Measurements from ENCODE around the gene SCD5. TPM values are rescaled to one million over a fixed set of nuclear protein-coding genes. Genes with fewer than 3 reads are reported as not detected.

The SCD5 gene
- total and polyA plus RNA-seq, 2 of the 4 experiments (the other 2 are of a cell fraction), result 12.4 to 13.5 TPM

DNA sequence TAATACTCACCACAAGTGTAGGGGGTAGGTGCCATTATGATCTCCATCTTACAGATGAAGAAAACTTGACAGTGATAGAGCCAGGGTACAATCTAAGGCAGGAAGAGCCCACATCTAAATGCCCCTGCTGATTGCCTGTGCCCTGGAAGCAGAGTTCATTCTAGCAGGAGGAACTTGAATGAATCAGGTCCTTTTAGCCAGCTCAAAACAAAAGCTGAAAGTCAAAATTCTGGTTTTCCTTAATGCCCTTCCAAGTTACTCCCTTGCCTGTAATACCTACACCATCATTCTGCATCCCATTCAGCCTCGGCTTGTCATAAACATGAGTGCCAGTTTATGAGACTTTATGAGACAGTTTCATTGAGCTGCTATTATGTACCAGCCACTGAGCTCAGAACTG, 89.6 kb downstream of the SCD5 start:
- no TSS peak for BruUV-seq (replicated peaks)
- no CpG with 5 or more reads among the region's 1 CpG for WGBS, 2 experiments (ENCODE audit: extremely low coverage in 2 of 2, insufficient read length in 1 of 2)
- Histone ChIP-seq H3K4me1 (ENCODE audit: control insufficient read depth, insufficient read depth, low read length) (0 out of 2 replicates have a peak, but pooled peaks cover 5% of the 10 kb centered on the region), H3K4ac (ENCODE audit: low read depth, low read length) (no peak overlapping the region), H2BK15ac (ENCODE audit: low read depth, low read length) (no peak overlapping the region), H4K8ac (ENCODE audit: low read depth in 2 of 2, low read length in 2 of 2) (no peak overlapping the region), H3K4me2 (ENCODE audit: low read depth, low read length) (no peak overlapping the region), H2BK120ac (ENCODE audit: low read depth, low read length) (no peak overlapping the region), H4K5ac (ENCODE audit: low read depth, low read length) (no peak overlapping the region), H3K27me3 (ENCODE audit: control insufficient read depth, insufficient read depth, low read length) (no peaks in the 10 kb centered on the region), H2AFZ (replicated peaks; ENCODE audit: low read length, poor library complexity) (no peak overlapping the region), H3K4me3 (ENCODE audit: insufficient read depth, low read depth, low read length) (no peak overlapping the region), H2BK20ac (ENCODE audit: low read depth, low read length) (no peak overlapping the region), H3K27ac (ENCODE audit: insufficient read depth, low read length) (no peak overlapping the region), H2AK9ac (replicated peaks; ENCODE audit: low read depth, low read length, poor library complexity) (no peak overlapping the region), H2AK5ac (ENCODE audit: low read depth, low read length) (no peak overlapping the region), H2BK5ac (ENCODE audit: low read depth, low read length, poor library complexity, severe bottlenecking) (no peak overlapping the region), H3K18ac (ENCODE audit: low read depth, low read length) (no peak overlapping the region), H3K79me1 (ENCODE audit: low read depth in 1 of 2, low read length in 2 of 2) (peaks cover 8 to 13% of the 10 kb centered on the region in 2 experiments; a peak in 2 of 4 replicates), H4K20me1 (ENCODE audit: insufficient read depth, low read length) (peaks cover 4% of the 10 kb centered on the region; the same call in 1 of the 2 replicates), H3K9me3 (ENCODE audit: control insufficient read depth, insufficient read depth, low read length) (no peaks in the 10 kb centered on the region), H4K91ac (ENCODE audit: insufficient read depth, low read depth, low read length) (no peak overlapping the region), H3K56ac (ENCODE audit: extremely low read depth, insufficient read depth, low read length) (no peak overlapping the region), H3K23ac (ENCODE audit: low read depth, low read length) (no peak overlapping the region), H3K9me1 (ENCODE audit: insufficient read depth, low read length) (no peaks in the 10 kb centered on the region; the same call in 1 of the 2 replicates), H3K9ac (ENCODE audit: low read depth, low read length) (no peak overlapping the region), H3K36me3 (ENCODE audit: control insufficient read depth, insufficient read depth, low read length) (0 out of 2 replicates have a peak, but pooled peaks cover 1% of the 10 kb centered on the region), H3K14ac (replicated peaks; ENCODE audit: low read depth, low read length) (no peak overlapping the region)
- CTCF ChIA-PET, result no interaction called here
- TF ChIP-seq POLR2A (IDR thresholded peaks at IDR 0.05; ENCODE audit: low read depth, low read length), result no peak
- no peak for TF ChIP-seq SMC3 (IDR thresholded peaks at IDR 0.05; ENCODE audit: low read depth, low read length)
- TF ChIP-seq, protein P1, sequence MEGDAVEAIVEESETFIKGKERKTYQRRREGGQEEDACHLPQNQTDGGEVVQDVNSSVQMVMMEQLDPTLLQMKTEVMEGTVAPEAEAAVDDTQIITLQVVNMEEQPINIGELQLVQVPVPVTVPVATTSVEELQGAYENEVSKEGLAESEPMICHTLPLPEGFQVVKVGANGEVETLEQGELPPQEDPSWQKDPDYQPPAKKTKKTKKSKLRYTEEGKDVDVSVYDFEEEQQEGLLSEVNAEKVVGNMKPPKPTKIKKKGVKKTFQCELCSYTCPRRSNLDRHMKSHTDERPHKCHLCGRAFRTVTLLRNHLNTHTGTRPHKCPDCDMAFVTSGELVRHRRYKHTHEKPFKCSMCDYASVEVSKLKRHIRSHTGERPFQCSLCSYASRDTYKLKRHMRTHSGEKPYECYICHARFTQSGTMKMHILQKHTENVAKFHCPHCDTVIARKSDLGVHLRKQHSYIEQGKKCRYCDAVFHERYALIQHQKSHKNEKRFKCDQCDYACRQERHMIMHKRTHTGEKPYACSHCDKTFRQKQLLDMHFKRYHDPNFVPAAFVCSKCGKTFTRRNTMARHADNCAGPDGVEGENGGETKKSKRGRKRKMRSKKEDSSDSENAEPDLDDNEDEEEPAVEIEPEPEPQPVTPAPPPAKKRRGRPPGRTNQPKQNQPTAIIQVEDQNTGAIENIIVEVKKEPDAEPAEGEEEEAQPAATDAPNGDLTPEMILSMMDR (conservative IDR thresholded peaks at IDR 0.05; ENCODE audit: low read depth, low read length), result no peak
- no peak for TF ChIP-seq CEBPB (IDR thresholded peaks at IDR 0.05; ENCODE audit: low read depth, low read length)
- TF ChIP-seq BHLHE40 (IDR thresholded peaks at IDR 0.05; ENCODE audit: low read depth, low read length), result no peak
- TF ChIP-seq, protein P2, sequence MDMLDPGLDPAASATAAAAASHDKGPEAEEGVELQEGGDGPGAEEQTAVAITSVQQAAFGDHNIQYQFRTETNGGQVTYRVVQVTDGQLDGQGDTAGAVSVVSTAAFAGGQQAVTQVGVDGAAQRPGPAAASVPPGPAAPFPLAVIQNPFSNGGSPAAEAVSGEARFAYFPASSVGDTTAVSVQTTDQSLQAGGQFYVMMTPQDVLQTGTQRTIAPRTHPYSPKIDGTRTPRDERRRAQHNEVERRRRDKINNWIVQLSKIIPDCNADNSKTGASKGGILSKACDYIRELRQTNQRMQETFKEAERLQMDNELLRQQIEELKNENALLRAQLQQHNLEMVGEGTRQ (IDR thresholded peaks at IDR 0.05; ENCODE audit: low read depth, low read length), result no peak
- no peak for TF ChIP-seq FOS (IDR thresholded peaks at IDR 0.05; ENCODE audit: low read depth, low read length)
- TF ChIP-seq CHD1 (IDR thresholded peaks at IDR 0.05; ENCODE audit: low read depth, low read length), result no peak
- TF ChIP-seq MAZ (IDR thresholded peaks at IDR 0.05; ENCODE audit: borderline replicate concordance, low read depth, low read length), result no peak
- no peak for TF ChIP-seq ELK1 (IDR thresholded peaks at IDR 0.05; ENCODE audit: borderline replicate concordance, low read depth, low read length)
- no peak for TF ChIP-seq RCOR1 (IDR thresholded peaks at IDR 0.05; ENCODE audit: insufficient replicate concordance, low read length)
- no peak for DNase-seq
- intact Hi-C loops (cut with micrococcal nuclease), result no loop called here
- in situ Hi-C loops (cut with MboI; ENCODE audit: low sequenced_read_pairs), result no loop called here
- dilution Hi-C loops (cut with HindIII; ENCODE audit: low sequenced_read_pairs, unreplicated experiment), result no loop called here
- POLR2A ChIA-PET (ENCODE audit: unreplicated experiment), result no interaction called here
- ATAC-seq (ENCODE audit: low read depth), result no peak

All from IMR-90 (cell line).